GM18520 (cell line): ENCODE results near the gene DPPA4.
"Not testable (repeated sequence)": the region's sequence is repeated elsewhere in the genome, so short reads cannot be mapped to it uniquely, and the experiment has no call there.

Source experiments
- ATAC-seq: cut with Tn5 transposase; IDR thresholded peaks from one replicate; pipeline ENCODE4 v1.9.1; 2021; ENCODE audit not compliant: unreplicated experiment

Gene DPPA4, protein sequence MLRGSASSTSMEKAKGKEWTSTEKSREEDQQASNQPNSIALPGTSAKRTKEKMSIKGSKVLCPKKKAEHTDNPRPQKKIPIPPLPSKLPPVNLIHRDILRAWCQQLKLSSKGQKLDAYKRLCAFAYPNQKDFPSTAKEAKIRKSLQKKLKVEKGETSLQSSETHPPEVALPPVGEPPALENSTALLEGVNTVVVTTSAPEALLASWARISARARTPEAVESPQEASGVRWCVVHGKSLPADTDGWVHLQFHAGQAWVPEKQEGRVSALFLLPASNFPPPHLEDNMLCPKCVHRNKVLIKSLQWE

DNA sequence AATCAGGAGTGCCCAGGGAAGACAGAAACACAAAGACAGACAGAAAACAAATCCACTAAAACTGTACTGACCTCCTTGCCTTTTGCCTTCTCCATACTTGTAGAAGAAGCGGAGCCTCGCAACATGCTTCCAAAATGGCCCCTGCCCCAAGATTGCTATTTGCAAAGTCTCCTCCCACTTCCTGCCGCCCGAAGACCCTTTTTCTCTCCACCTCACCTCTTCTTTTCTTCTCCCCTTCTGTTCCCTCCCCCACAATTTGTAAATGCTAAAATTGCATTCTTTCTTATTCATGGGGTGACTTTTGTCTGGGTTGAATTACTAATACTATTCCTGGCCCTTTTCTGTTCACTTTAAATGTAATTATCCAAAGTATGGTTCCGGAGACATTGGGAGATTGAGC lies at the start of gene DPPA4:
DPPA4 (minus strand) TSS at position 154 of the 400 bp plus-strand sequence; CDS start at position 125, 29 bp downstream.
- no peak for ATAC-seq

GRCh38 chr3:109385442-109386318 lies 48.3 kb upstream of the DPPA4 start:
- no peak for ATAC-seq

DNA sequence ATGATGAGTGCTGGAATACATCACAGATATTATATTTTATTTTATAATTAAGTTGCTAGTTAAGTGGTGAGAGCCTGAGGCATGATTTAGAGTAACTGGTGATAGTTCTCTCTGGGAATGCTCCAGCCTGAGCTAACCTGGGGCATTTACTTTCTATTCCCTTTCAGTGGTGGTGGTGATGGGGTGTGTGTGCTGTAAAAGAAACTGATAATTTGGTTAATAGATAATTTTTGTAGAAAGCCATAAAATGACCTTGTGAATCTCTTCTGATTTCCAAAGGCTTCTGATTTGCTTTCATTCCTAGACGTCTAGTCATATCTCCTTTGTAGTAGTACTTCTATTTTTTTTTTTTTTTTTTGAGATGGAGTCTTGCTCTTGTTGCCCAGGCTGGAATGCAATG lies 46.8 kb upstream of the DPPA4 start:
- no peak for ATAC-seq

DNA sequence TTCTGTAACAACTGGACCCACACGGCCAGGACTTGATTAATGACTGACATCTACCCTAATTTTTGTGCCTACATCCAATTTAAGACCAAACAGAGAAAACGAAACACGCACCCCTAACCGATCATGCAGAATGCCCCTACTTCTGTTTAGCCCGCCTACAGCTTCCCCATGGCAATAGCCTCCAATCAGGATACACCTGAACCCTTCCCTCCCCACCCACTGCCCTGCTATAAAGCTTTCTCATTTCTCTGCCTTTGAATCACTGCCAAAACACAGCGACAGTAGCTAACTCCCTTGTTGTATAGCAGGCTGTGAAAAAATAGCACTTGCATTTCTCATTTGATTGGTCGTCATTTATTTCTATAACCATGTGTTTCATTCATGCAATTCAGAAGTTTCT lies 45.2 kb upstream of the DPPA4 start:
- no peak for ATAC-seq

GRCh38 chr3:109375975-109376374 lies 38.6 kb upstream of the DPPA4 start:
- no peak for ATAC-seq

GRCh38 chr3:109374434-109374833 lies 37.1 kb upstream of the DPPA4 start:
- ATAC-seq = not testable (repeated sequence)

DNA sequence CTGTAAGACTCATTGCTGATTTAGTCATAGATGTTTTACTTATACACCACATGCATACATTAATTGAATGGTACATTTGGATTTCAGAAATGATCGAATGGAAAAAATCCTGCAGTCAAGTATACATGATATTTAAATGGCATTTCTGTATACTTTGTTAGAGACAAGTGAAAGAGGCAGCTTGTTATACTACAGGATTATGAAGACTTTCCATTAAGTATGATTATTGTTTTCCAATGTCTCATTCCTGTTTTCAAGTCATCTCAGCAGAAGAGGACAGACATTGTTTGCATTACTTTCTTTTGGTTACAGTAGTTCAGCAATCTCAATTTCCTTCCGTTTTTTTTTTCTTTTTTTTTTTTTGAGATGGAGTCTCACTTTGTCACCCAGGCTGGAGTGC lies 36.6 kb upstream of the DPPA4 start:
- ATAC-seq = no peak

- ATAC-seq = no peak
These were observed 35.3 kb upstream of the DPPA4 start for GRCh38 chr3:109372639-109373038.

DNA sequence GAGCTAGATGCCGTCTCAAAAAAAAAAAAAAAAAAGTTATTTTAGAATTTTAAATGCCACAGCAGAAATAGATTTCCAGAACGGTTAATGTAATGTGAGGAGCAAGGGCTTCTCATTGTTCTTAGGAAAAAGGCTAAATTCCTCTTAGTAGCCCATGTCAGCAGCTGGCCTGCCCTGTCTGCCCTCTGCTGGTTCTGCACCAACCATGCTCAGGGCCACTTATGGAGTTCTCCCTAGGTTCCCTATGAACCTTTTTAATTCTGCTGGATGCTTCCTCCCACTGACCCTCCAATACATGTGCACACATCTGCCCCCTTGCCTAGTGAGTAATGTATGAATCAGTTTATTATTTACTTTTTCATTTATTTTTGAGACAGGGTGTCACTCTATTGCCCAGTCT lies 32.2 kb upstream of the DPPA4 start:
- no peak for ATAC-seq

DNA sequence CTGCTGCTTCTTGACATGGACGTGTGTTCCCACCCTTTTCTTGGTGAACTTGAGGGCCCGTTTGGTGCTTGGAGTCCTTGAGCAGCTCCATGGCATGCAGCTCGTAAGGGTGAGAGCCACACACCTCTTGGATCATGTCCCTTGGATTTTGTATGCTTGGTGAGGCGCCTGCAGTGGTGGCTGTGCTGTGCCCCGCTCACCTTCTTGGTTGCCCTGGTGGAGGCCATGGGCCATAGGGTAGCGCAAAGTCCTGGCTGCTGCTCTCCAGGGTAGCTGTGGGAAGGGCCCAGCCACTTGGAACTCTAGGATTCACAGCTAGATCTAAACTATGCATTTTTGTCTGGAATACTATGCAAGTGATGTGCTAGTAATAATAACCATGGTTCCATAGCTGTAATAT lies 26.7 kb upstream of the DPPA4 start:
- no peak for ATAC-seq

GRCh38 chr3:109363634-109364033 lies 26.3 kb upstream of the DPPA4 start:
- ATAC-seq = no peak

DNA sequence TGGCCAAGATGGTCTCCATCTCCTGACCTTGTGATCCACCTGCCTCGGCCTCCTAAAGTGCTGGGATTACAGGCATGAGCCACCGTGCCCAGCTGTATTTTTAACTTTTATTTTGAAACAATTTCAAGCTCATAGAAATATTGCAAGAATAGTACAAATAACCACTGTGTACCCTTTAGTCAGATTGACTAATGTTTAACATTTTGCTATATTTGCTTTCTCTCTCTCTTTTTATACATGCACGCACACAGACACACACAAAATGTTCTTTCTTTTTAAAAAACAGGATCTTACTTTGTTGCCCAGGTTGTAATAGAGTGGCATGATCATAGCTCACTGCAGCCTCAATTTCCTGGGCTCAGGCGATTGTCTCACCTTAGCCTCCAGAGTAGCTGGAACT lies 25.5 kb upstream of the DPPA4 start:
- no peak for ATAC-seq

- not testable (repeated sequence) for ATAC-seq
These were observed 21.5 kb upstream of the DPPA4 start for GRCh38 chr3:109358809-109359208.

DNA sequence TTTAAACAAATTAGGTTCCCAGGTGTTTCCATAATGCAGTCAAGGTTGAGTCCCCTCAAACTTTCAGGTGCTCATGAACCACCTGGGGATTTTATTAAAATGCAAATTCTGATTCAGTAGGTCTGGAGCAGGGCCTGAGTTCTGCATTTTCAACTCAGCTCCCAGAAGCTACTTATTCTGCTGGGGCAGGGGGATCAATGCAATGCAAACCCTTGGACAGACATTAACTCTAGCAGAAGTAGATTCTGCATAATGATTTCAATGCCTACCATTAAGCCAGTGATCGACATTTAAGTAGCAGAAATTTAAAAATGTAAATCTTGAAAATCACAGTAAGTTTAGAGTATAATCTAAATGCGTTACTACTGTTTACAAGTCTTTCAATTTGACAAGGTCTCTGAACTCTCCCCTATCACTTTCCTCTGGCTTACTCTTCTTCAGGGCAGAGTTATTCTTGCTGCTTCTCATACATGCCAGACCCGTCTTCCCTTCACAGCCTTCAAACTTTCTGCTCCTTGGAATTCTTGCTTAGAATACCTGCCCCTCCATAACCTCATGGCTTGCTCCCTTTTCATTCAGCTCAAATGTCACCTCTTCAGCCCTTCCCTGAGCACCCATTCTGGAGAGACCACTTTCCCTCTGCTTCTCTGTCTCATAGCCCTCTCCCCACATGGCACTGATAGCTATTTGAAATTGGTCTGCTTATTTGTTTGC lies 19.3 kb upstream of the DPPA4 start:
- no peak for ATAC-seq

DNA sequence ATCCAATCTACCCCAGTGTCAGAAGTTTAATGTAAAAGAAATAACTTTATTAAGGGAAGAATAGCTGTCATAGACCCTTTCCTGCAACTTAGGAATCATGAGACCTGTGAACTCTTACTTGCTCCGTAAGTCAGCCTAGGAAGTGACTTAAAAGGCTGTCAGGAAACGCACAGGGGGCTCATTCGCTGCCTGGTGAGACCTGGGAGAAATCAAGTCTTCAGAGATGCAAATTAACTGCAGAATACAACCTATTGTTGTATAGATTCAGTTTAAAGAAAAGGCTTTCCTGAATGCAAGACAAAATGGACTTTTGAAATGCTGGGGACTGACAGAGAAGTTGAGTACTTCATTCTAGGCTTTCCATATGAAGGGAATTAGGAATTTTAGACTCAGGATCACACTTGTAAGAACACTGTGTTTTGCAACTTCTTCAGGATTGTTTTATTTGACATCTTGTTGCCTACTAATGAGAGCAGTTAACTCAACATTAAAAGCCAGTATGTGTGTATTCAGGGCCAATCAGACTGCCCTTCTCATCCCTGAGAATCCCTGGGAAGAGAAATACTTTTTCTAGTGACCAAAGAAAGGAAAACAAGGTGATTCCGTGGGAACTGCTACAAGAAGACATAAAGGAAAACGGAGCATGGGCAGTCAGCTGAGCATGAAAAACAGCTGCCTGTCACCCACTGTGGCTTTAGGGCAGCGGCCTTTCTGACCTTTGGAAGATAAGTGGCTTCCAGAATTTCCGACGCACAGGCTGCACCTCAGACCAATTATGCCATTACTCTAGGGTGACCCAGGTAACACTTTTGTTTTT lies 18.5 kb upstream of the DPPA4 start:
- no peak for ATAC-seq

DNA sequence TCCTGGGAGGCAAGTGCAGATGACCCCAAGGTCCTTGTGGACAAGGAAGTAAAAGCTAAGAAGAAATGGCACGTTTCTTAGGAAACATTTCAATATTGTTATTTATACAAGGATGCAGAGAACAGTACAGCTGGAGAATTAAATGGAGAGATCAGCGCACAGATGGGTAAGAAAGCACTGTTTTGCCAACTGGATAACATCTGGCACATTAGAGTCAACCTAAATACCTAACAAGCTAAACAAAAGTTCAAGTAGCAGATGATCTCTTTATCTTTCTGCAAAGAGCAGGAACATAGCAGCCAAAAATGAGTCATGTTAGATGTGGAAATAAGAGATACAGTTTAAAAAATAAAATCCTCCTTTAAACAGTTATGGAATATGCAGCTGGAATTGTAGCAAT lies 15.7 kb upstream of the DPPA4 start:
- ATAC-seq = no peak

GRCh38 chr3:109351231-109351630 lies 13.9 kb upstream of the DPPA4 start:
- ATAC-seq = no peak

- ATAC-seq = no peak
These were observed 9.5 kb upstream of the DPPA4 start for GRCh38 chr3:109346770-109347295.

DNA sequence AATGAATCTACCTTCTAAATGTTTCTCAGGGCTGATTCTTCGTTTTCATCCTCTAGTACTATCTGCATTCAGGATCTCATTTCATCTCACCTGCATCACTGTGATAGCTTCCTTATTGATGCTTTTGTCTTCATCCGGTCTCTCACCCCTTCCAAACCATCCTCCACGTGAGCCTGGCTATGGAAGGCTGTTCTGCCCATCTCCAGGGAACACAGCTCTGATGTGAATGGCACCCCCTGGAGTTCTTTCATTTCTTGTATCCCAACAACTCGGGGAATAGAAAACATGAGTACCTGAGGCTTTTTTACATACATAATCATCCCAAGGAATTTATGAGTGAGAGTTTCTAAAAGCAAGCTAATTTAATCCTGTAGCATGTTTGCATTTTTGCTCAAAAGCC lies 8.8 kb upstream of the DPPA4 start:
- ATAC-seq = no peak
